Astrocyte of the cerebellum (primary cell): ENCODE measurements around the gene RIPOR3.

Experiments
- DNase-seq: peaks from one replicate; pipeline ENCODE4 v3.0.0-alpha.2; 2011; ENCODE audit warnings: low read depth
- H3K4me3 ChIP-seq: 2 replicates; pipeline ENCODE4 v1.5.1; 2011; ENCODE audit warnings: mild to moderate bottlenecking, low read depth, low read length, moderate library complexity
- in situ Hi-C: cut with HindIII; loops from 2 replicates; pipeline ENCODE4 v1.10.0; 2017; ENCODE audit warnings: low sequenced_read_pairs
- TF ChIP-seq, protein P1 (sequence below): IDR thresholded peaks from 2 replicates; pipeline ENCODE4 v1.5.1; 2012; ENCODE audit warnings: low read length, low read depth, moderate library complexity, mild to moderate bottlenecking; ENCODE audit errors: missing control alignments

Gene RIPOR3

DNA sequence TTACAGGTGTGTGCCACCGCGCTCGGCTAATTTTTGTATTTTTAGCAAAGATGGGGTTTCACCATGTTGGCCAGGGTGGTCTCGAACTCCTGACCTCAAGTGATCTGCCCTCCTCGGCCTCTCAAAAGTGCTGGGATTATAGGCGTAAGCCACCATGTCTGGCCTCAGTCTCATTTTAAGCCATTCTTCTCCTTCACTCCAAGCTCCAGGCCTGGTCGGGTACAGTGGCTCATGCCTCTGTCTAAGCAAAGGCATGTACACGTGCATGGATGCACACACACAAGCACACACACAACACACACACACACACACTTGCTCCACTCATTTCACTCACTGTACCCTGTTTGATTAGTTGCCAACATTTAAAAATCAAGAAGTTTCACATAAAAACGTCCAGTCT, 32.3 kb upstream of the RIPOR3 start:
- TF ChIP-seq, protein P1, sequence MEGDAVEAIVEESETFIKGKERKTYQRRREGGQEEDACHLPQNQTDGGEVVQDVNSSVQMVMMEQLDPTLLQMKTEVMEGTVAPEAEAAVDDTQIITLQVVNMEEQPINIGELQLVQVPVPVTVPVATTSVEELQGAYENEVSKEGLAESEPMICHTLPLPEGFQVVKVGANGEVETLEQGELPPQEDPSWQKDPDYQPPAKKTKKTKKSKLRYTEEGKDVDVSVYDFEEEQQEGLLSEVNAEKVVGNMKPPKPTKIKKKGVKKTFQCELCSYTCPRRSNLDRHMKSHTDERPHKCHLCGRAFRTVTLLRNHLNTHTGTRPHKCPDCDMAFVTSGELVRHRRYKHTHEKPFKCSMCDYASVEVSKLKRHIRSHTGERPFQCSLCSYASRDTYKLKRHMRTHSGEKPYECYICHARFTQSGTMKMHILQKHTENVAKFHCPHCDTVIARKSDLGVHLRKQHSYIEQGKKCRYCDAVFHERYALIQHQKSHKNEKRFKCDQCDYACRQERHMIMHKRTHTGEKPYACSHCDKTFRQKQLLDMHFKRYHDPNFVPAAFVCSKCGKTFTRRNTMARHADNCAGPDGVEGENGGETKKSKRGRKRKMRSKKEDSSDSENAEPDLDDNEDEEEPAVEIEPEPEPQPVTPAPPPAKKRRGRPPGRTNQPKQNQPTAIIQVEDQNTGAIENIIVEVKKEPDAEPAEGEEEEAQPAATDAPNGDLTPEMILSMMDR: no peak
- H3K4me3 ChIP-seq: no peak overlapping the region
- in situ Hi-C loops: no loop called here
- no peak for DNase-seq

DNA sequence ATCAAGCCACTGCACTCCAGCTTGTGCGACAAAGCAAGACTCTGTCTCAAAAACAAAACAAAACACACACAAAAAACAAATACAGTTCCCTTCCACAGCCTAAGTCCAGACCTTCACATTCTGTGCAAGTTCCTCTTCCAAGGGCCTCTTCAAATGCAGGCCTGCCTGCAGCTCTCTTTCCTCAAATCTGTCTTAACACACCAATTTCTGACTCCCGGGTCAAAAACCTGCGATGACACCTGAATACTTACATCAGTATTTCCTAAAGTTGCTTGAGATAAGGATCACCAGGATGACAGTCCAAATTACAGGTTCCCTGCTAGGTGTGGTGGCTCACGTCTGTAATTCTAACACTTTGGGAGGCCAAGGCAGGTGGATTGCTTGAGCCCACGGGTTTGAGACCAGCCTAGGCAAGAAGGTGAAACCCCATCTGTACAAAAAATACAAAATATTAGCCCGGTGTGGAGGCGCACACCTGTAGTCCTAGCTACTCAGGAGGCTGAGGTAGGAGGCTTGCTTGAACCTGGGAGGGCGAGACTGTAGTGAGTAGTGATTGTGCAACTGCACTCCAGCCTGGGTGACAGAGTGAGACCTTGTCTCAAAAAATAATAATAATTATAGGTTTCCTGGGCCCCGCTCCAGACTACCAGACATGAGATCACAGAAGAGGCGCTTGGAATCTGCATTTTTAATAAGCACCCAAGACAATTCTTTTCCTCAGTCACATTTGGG, 31.2 kb upstream of the RIPOR3 start:
- DNase-seq: no peak
- in situ Hi-C loops: no loop called here
- H3K4me3 ChIP-seq: no peak overlapping the region
- TF ChIP-seq, protein P1: no peak

- H3K4me3 ChIP-seq: no peak overlapping the region
- no peak for DNase-seq
- TF ChIP-seq, protein P1: no peak
- in situ Hi-C loops: no loop called here
Observed at GRCh38 chr20:50721881-50722281, 30.5 kb upstream of the RIPOR3 start.

DNA sequence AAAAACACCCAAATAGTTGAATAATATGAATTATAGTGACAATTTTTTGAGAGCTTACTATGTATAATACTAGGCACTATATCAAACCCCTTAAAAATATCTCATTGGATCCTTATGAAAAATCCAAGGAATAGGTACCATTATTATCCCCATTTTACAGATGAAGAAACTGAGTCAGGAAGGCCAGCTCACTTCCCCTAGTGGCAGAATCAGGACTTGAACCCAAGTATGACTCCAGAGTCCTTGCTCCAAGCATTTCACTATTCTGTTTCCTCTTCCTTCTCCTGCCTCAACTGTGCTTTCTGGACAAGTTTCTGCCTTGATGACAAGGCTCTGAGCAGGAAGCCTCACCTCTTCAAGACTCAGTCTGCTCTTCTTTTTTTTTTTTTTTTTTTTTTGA, 29.2 kb upstream of the RIPOR3 start:
- H3K4me3 ChIP-seq: no peak overlapping the region
- TF ChIP-seq, protein P1: no peak
- in situ Hi-C loops: no loop called here
- no peak for DNase-seq

GRCh38 chr20:50720026-50720425, 28.7 kb upstream of the RIPOR3 start:
- DNase-seq: no peak
- H3K4me3 ChIP-seq: no peak overlapping the region
- in situ Hi-C loops: no loop called here
- TF ChIP-seq, protein P1: no peak

DNA sequence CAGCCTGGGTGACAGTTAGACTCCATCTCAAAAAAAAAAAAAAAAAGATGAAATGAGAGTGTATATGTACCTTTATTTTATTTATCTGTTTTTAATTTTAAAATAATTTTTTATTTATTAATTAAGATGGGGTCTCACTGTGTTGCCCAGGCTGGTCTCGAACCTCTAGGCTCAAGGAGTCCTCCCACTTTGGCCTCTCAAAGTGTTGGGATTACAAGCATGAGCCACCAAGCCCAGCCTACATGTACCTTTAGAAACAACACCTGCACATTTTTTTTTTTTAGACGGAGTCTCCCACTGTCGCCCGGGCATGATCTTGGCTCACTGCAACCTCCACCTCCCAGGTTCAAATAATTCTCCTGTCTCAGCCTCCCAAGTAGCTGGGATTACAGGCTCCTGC, 28.0 kb upstream of the RIPOR3 start:
- in situ Hi-C loops: loop anchor here (5.0 to 10.0 kb wide), 2 partner anchors 52 to 235 kb away; no protein-coding TSS in a partner anchor
- DNase-seq: no peak
- TF ChIP-seq, protein P1: no peak
- no peak overlapping the region for H3K4me3 ChIP-seq
